Fibroblast of pulmonary artery (primary cell): ENCODE measurements around the gene DCTD.

Experiments used
- DNase-seq: peaks from one replicate; pipeline ENCODE4 v3.0.0-alpha.2; 2010; ENCODE audit warnings: low read depth
- H3K4me3 ChIP-seq: replicated peaks from 2 replicates; pipeline ENCODE4 v1.5.1; 2011; ENCODE audit warnings: low read depth, mild to moderate bottlenecking, control low read depth, low read length, moderate library complexity
- TF ChIP-seq, protein P1 (sequence below): IDR thresholded peaks from 2 replicates; pipeline ENCODE4 v1.5.1; 2011; ENCODE audit warnings: mild to moderate bottlenecking, control low read depth, low read length, inconsistent platforms; ENCODE audit errors: missing control alignments

DCTD gene

DNA sequence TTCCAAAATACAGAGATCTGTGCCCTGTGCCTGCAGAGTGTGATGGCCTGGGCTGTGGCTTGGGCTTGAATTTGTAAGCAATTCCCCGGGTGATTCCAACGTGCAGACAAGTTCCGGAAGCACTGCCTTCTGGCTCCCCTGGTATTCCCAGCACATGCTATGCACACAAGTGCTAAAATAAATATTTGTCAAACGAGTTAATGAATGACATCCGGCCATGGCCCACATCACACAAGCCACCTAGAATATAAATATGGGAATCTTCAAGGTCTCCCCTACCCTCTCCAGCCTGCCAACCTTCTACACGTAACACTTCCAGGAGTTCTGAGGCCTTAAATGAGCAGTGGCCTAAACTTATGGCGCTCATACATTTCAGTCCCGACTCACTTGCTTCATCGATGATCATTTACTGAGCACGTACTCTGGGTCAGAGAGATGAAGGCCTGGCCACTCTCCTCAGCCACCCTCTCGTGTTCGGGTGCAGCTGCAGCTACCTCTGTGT is 21.3 kb downstream of the DCTD start:
- no peak for DNase-seq
- TF ChIP-seq, protein P1, sequence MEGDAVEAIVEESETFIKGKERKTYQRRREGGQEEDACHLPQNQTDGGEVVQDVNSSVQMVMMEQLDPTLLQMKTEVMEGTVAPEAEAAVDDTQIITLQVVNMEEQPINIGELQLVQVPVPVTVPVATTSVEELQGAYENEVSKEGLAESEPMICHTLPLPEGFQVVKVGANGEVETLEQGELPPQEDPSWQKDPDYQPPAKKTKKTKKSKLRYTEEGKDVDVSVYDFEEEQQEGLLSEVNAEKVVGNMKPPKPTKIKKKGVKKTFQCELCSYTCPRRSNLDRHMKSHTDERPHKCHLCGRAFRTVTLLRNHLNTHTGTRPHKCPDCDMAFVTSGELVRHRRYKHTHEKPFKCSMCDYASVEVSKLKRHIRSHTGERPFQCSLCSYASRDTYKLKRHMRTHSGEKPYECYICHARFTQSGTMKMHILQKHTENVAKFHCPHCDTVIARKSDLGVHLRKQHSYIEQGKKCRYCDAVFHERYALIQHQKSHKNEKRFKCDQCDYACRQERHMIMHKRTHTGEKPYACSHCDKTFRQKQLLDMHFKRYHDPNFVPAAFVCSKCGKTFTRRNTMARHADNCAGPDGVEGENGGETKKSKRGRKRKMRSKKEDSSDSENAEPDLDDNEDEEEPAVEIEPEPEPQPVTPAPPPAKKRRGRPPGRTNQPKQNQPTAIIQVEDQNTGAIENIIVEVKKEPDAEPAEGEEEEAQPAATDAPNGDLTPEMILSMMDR, result no peak
- no peak overlapping the region for H3K4me3 ChIP-seq

DNA sequence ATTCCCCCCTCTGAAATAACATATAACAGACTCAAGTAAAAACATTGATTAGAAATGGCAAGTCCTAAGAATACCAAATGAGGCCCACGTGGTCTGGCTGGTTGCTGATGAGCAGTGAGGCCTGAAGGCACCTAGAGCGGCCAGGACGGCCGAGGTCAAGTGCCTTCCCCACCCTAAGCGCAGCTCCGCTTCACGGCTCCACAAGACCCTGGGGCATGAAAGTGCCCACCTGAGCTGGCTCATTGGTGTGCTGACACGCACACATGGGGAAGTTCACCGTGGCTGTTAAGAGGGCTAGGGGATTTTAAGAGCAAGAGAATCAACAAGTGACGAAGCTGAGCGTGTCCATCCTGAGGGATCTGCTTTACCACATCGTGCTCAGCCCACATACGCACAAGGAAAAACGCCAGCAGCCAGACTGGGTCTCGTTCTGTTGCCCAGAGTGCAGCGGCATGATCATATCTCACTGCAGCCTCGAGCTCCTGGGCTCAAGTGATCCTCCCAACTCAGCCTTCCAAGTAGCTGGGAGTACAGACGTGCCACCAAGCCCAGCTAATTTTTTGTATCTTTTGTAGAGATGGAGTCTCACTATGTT is 22.4 kb downstream of the DCTD start:
- DNase-seq, result no peak
- TF ChIP-seq, protein P1, result no peak
- no peak overlapping the region for H3K4me3 ChIP-seq

DNA sequence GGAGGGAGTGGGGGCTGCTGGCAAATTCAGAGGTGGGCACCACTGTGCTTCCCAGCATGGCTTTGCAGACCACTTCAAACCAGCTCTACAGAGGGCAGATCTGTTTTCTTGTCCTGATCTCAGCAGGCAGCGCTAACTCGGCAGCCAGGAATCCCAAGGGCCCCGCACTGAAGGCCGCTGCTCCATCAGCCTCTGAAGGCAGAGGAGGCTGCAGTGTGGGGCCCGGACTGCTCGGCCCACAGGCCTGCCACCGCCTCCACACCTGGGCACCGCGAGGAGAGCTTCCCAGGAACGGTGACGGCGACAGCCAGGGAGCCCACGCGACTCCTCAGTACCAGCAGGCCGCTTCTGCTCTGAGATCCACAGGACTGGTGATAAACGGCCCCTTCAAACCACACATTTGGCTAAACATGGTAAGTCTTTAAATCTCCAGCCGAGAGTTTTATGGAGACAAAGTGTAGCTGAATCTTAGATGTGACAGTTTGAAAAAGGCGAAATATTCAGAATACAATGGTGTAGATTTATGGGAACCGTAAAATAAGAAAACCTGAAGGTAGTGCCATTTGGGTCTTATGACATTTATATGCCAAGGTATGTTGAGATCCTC is 23.6 kb downstream of the DCTD start:
- no peak for DNase-seq
- TF ChIP-seq, protein P1, result no peak
- H3K4me3 ChIP-seq, result no peak overlapping the region

DNA sequence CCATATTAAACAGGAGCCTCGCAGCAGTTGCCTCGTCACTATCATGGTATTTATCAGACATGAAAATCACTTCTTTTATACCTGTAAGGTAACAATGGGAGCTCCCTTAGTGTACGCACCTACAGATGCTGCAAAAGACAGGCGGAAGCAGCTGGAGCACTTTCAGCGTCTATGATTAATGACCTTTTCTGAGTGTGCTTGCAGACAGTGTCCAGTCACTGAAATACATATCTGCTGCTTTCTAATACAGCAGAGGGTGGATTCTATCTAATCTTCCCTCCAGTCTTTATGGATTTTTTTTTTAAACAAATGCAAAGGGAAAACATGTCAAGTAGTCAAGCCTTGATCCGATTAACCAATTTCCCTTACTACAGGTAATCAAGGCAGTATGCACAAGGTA is 24.1 kb downstream of the DCTD start:
- no peak overlapping the region for H3K4me3 ChIP-seq
- TF ChIP-seq, protein P1, result no peak
- DNase-seq, result no peak

DNA sequence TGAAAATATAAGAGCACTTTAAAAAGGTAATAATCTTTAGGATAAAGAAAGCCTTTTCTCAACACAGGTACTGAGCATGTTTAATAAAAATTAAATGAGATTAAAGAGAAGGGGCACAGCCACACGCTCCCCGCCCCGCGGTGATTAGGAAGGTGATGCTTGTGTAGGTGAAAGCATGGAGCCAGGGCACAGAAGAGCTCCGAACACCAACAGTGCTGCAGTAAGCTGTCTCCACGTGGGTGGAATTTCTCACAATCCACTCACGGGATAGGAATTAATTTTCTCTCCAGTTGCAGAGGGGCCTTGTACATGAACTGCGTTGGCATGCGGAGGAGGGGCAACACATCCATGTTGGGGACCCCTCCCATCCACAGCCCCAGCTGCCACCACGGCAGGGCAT is 27.0 kb downstream of the DCTD start:
- no peak for DNase-seq
- TF ChIP-seq, protein P1, result no peak
- H3K4me3 ChIP-seq, result no peak overlapping the region

DNA sequence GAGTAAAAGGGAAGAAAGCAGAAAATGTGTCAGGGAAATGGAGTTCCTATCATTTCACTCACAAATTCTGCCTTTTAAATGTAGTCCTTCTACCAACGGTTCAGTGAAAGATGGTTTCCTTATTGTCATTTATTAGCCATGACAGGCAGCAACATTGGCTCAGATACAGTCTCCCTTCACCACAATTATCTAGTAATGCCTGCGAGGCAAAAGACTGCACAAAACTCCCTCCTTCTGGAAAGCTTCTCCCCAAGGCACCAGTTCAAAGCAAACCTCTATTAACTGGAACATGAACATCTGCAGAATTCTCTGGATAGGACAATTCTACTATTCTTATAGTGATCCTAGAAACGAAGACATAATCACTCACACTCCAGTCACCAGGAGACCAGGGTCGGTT is 28.3 kb downstream of the DCTD start:
- H3K4me3 ChIP-seq, result no peak overlapping the region
- DNase-seq, result no peak
- TF ChIP-seq, protein P1, result no peak

DNA sequence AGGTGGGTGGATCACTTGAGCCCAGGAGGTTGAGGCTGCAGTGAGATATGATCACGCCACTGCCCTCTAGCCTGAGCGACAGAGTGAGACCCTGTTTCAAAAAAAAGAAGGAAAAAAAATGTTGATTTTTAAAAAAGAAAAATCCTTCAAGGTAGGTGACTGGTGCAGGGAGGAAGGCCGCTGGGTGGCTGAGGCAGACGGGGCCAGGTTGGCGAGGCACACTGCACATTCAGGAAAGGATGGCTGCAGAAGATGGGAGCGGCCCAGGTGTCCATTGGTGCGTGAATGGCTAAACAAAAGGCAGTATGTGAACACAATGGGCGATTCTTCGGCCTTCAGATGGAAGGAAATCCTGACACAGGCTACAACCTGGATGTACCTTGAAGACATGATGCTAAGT is 30.4 kb downstream of the DCTD start:
- H3K4me3 ChIP-seq, result no peak overlapping the region
- TF ChIP-seq, protein P1, result no peak
- DNase-seq, result no peak
